SK-N-SH treated with all-trans-retinoic acid at 6 μM for 48 hours (cell line): Measurements from ENCODE around the gene LMF1.

Source experiments
- ATAC-seq: fragments of 200-7000 bp; cut with Tn5 transposase; 3 replicates; pipeline ENCODE4 v1.9.1; 2020; ENCODE audit warnings: mild to moderate bottlenecking, moderate library complexity
- ARNTL ChIP-seq: fragments of 450-650 bp; formaldehyde crosslinking; IDR thresholded peaks from 2 replicates; pipeline ENCODE4 v1.5.0; 2020; ENCODE audit warnings: low read depth, mild to moderate bottlenecking, moderate library complexity, borderline replicate concordance
- BACH2 ChIP-seq: fragments of 250-450 bp; sonication (Bioruptor Pico); IDR thresholded peaks from 2 replicates; pipeline ENCODE4 v1.9.0; 2021; ENCODE audit warnings: mild to moderate bottlenecking, borderline replicate concordance
- CSDC2 ChIP-seq: fragments of 250-450 bp; sonication (Bioruptor Pico); IDR thresholded peaks from 2 replicates; pipeline ENCODE4 v1.5.0; 2020; ENCODE audit warnings: mild to moderate bottlenecking, moderate library complexity
- ESRRG ChIP-seq: fragments of 250-450 bp; sonication (Bioruptor Pico); IDR thresholded peaks from 2 replicates; pipeline ENCODE4 v1.6.1; 2021; ENCODE audit warnings: mild to moderate bottlenecking
- GLIS3 ChIP-seq: fragments of 250-450 bp; sonication (Bioruptor Pico); IDR thresholded peaks from 2 replicates; pipeline ENCODE4 v1.5.0; 2020; ENCODE audit warnings: mild to moderate bottlenecking, moderate library complexity
- ISL1 ChIP-seq: fragments of 250-450 bp; sonication (Bioruptor Pico); IDR thresholded peaks from 2 replicates; pipeline ENCODE4 v2.1.2; 2022; ENCODE audit warnings: mild to moderate bottlenecking, moderate library complexity
- OSR1 ChIP-seq: fragments of 250-450 bp; sonication (Bioruptor Pico); IDR thresholded peaks from 2 replicates; pipeline ENCODE4 v1.8.0; 2022; ENCODE audit warnings: moderate library complexity, mild to moderate bottlenecking, inconsistent platforms
- PPARA ChIP-seq: fragments of 250-450 bp; sonication (Bioruptor Pico); IDR thresholded peaks from 2 replicates; pipeline ENCODE4 v1.5.0; 2020; ENCODE audit warnings: mild to moderate bottlenecking, borderline replicate concordance
- RARB ChIP-seq: fragments of 250-450 bp; sonication (Bioruptor Pico); IDR thresholded peaks from 2 replicates; pipeline ENCODE4 v1.8.0; 2021; ENCODE audit warnings: mild to moderate bottlenecking, moderate library complexity
- SNAI2 ChIP-seq: fragments of 250-450 bp; sonication (Bioruptor Pico); IDR thresholded peaks from 2 replicates; pipeline ENCODE4 v1.5.0; 2020; ENCODE audit warnings: mild to moderate bottlenecking, moderate library complexity
- TCF4 ChIP-seq: fragments of 250-450 bp; sonication (Bioruptor Pico); IDR thresholded peaks from 2 replicates; pipeline ENCODE4 v1.8.0; 2021; ENCODE audit warnings: mild to moderate bottlenecking, moderate library complexity, borderline replicate concordance
- TOX ChIP-seq: fragments of 250-450 bp; sonication (Bioruptor Pico); IDR thresholded peaks from 2 replicates; pipeline ENCODE4 v1.8.0; 2021; ENCODE audit warnings: mild to moderate bottlenecking, moderate library complexity, borderline replicate concordance
- ZC3H10 ChIP-seq: fragments of 250-450 bp; sonication (Bioruptor Pico); IDR thresholded peaks from 2 replicates; pipeline ENCODE4 v1.5.1; 2021; ENCODE audit warnings: mild to moderate bottlenecking, moderate library complexity
- ZFP3 ChIP-seq: fragments of 250-450 bp; sonication (Bioruptor Pico); IDR thresholded peaks from 2 replicates; pipeline ENCODE4 v1.5.0; 2020; ENCODE audit warnings: mild to moderate bottlenecking, moderate library complexity
- ZFP30 ChIP-seq: fragments of 450-650 bp; formaldehyde crosslinking; IDR thresholded peaks from 2 replicates; pipeline ENCODE4 v1.5.0; 2022; ENCODE audit warnings: mild to moderate bottlenecking, moderate library complexity
- ZNF565 ChIP-seq: fragments of 450-650 bp; formaldehyde crosslinking; conservative IDR thresholded peaks from 2 replicates; pipeline ENCODE4 v1.5.0; 2020; ENCODE audit warnings: low read depth, mild to moderate bottlenecking, moderate library complexity
- ZNF70 ChIP-seq: fragments of 450-650 bp; formaldehyde crosslinking; IDR thresholded peaks from 2 replicates; pipeline ENCODE4 v1.5.0; 2020; ENCODE audit warnings: mild to moderate bottlenecking, moderate library complexity
- TF ChIP-seq, protein P1 (sequence below): fragments of 250-450 bp; sonication (Bioruptor Pico); IDR thresholded peaks from 2 replicates; pipeline ENCODE4 v1.5.0; 2020; ENCODE audit warnings: mild to moderate bottlenecking, moderate library complexity
- TF ChIP-seq, protein P2 (sequence below): fragments of 250-450 bp; sonication (Bioruptor Pico); IDR thresholded peaks from 2 replicates; pipeline ENCODE4 v1.5.1; 2020; ENCODE audit warnings: low read depth, mild to moderate bottlenecking, moderate library complexity
- TF ChIP-seq, protein P3 (sequence below): fragments of 250-450 bp; sonication (Bioruptor Pico); IDR thresholded peaks from 2 replicates; pipeline ENCODE4 v1.5.1; 2021; ENCODE audit warnings: mild to moderate bottlenecking, moderate library complexity
- TF ChIP-seq, protein P4 (sequence below): fragments of 250-450 bp; sonication (Bioruptor Pico); IDR thresholded peaks from 2 replicates; pipeline ENCODE4 v1.8.0; 2021; ENCODE audit warnings: low read depth, mild to moderate bottlenecking, moderate library complexity, borderline replicate concordance
- TF ChIP-seq, protein P5 (sequence below): fragments of 250-450 bp; sonication (Bioruptor Pico); IDR thresholded peaks from 2 replicates; pipeline ENCODE4 v1.8.0; 2020; ENCODE audit warnings: mild to moderate bottlenecking, moderate library complexity, borderline replicate concordance

LMF1 gene

DNA sequence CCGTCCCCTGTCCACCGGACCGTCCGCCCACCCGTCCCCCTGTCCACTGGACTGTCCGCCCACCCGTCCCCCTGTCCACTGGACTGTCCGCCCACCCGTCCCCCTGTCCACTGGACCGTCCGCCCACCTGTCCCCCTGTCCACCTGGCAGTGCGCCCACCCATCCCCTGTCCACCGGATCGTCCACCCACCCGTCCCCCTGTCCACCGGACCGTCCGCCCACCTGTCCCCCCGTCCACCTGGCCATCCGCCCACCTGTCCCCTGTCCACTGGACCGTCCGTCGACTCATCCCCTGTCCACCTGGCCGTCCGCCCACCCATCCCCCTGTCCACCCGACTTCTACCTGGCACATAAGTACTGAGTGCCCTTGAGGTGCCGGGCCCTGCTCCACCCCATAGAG, 76.6 kb downstream of the LMF1 start:
- no peak for ATAC-seq
- TF ChIP-seq ARNTL (CRISPR knock-in tag) (no peak), ZNF565 (no peak), TCF4 (CRISPR knock-in tag) (no peak), ZFP3 (CRISPR knock-in tag) (no peak), BACH2 (CRISPR knock-in tag) (no peak), ZC3H10 (CRISPR knock-in tag) (no peak), GLIS3 (CRISPR knock-in tag) (no peak), SNAI2 (CRISPR knock-in tag) (no peak), CSDC2 (CRISPR knock-in tag) (no peak), PPARA (CRISPR knock-in tag) (no peak), ZNF70 (CRISPR knock-in tag) (no peak), OSR1 (CRISPR knock-in tag) (no peak), ZFP30 (CRISPR knock-in tag) (no peak), TOX (no peak)
- TF ChIP-seq, protein P1, sequence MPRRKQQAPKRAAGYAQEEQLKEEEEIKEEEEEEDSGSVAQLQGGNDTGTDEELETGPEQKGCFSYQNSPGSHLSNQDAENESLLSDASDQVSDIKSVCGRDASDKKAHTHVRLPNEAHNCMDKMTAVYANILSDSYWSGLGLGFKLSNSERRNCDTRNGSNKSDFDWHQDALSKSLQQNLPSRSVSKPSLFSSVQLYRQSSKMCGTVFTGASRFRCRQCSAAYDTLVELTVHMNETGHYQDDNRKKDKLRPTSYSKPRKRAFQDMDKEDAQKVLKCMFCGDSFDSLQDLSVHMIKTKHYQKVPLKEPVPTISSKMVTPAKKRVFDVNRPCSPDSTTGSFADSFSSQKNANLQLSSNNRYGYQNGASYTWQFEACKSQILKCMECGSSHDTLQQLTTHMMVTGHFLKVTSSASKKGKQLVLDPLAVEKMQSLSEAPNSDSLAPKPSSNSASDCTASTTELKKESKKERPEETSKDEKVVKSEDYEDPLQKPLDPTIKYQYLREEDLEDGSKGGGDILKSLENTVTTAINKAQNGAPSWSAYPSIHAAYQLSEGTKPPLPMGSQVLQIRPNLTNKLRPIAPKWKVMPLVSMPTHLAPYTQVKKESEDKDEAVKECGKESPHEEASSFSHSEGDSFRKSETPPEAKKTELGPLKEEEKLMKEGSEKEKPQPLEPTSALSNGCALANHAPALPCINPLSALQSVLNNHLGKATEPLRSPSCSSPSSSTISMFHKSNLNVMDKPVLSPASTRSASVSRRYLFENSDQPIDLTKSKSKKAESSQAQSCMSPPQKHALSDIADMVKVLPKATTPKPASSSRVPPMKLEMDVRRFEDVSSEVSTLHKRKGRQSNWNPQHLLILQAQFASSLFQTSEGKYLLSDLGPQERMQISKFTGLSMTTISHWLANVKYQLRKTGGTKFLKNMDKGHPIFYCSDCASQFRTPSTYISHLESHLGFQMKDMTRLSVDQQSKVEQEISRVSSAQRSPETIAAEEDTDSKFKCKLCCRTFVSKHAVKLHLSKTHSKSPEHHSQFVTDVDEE (CRISPR knock-in tag), result no peak
- TF ChIP-seq, protein P2, sequence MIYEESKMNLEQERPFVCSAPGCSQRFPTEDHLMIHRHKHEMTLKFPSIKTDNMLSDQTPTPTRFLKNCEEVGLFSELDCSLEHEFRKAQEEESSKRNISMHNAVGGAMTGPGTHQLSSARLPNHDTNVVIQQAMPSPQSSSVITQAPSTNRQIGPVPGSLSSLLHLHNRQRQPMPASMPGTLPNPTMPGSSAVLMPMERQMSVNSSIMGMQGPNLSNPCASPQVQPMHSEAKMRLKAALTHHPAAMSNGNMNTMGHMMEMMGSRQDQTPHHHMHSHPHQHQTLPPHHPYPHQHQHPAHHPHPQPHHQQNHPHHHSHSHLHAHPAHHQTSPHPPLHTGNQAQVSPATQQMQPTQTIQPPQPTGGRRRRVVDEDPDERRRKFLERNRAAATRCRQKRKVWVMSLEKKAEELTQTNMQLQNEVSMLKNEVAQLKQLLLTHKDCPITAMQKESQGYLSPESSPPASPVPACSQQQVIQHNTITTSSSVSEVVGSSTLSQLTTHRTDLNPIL (CRISPR knock-in tag), result no peak
- TF ChIP-seq, protein P3, sequence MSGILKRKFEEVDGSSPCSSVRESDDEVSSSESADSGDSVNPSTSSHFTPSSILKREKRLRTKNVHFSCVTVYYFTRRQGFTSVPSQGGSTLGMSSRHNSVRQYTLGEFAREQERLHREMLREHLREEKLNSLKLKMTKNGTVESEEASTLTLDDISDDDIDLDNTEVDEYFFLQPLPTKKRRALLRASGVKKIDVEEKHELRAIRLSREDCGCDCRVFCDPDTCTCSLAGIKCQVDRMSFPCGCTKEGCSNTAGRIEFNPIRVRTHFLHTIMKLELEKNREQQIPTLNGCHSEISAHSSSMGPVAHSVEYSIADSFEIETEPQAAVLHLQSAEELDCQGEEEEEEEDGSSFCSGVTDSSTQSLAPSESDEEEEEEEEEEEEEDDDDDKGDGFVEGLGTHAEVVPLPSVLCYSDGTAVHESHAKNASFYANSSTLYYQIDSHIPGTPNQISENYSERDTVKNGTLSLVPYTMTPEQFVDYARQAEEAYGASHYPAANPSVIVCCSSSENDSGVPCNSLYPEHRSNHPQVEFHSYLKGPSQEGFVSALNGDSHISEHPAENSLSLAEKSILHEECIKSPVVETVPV (CRISPR knock-in tag), result no peak
- TF ChIP-seq, protein P4, sequence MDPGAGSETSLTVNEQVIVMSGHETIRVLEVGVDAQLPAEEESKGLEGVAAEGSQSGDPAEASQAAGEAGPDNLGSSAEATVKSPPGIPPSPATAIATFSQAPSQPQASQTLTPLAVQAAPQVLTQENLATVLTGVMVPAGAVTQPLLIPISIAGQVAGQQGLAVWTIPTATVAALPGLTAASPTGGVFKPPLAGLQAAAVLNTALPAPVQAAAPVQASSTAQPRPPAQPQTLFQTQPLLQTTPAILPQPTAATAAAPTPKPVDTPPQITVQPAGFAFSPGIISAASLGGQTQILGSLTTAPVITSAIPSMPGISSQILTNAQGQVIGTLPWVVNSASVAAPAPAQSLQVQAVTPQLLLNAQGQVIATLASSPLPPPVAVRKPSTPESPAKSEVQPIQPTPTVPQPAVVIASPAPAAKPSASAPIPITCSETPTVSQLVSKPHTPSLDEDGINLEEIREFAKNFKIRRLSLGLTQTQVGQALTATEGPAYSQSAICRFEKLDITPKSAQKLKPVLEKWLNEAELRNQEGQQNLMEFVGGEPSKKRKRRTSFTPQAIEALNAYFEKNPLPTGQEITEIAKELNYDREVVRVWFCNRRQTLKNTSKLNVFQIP, result no peak
- TF ChIP-seq, protein P5, sequence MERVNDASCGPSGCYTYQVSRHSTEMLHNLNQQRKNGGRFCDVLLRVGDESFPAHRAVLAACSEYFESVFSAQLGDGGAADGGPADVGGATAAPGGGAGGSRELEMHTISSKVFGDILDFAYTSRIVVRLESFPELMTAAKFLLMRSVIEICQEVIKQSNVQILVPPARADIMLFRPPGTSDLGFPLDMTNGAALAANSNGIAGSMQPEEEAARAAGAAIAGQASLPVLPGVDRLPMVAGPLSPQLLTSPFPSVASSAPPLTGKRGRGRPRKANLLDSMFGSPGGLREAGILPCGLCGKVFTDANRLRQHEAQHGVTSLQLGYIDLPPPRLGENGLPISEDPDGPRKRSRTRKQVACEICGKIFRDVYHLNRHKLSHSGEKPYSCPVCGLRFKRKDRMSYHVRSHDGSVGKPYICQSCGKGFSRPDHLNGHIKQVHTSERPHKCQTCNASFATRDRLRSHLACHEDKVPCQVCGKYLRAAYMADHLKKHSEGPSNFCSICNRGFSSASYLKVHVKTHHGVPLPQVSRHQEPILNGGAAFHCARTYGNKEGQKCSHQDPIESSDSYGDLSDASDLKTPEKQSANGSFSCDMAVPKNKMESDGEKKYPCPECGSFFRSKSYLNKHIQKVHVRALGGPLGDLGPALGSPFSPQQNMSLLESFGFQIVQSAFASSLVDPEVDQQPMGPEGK (CRISPR knock-in tag), result no peak

DNA sequence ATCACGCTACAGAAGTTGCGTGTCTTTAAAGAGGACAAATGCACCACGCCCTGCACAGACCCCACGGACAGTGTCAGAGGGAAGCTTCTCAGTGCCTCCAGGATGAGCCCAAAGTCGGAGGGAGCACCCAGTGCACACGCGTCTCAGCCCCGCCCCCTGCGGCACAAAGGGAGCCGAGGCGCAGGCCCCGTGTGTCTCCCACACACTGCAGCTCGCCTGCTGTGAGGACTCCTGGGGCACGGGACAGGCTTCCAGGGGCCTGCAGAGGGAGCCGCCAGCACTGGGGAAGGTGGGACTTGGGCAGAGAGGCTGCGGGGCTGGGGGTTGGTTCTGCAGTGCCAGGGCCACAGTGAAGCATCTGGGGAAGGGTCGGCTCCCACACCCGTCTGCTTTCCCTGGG, 77.4 kb downstream of the LMF1 start:
- ATAC-seq, result peak; percentile 57
- TF ChIP-seq BACH2 (CRISPR knock-in tag) (no peak), GLIS3 (CRISPR knock-in tag) (no peak), OSR1 (CRISPR knock-in tag) (no peak), TCF4 (CRISPR knock-in tag) (no peak), ZC3H10 (CRISPR knock-in tag) (no peak), ZNF70 (CRISPR knock-in tag) (no peak), ESRRG (no peak), RARB (no peak), TOX (no peak), ISL1 (CRISPR knock-in tag) (no peak)
- TF ChIP-seq, protein P4, result no peak
